HG02840 (cell line): ENCODE measurements around the gene CKB.

Experiments
- ATAC-seq: cut with Tn5 transposase; IDR thresholded peaks from one replicate; pipeline ENCODE4 v1.9.1; 2021; ENCODE audit warnings: mild to moderate bottlenecking, moderate library complexity, moderate number of reproducible peaks; ENCODE audit not compliant: unreplicated experiment, low FRiP score

The CKB gene

GRCh38 chr14:103492156-103492925 is 30.3 kb downstream of the CKB start:
- ATAC-seq: no peak

- ATAC-seq: no peak
These were observed 30.9 kb downstream of the CKB start for GRCh38 chr14:103491691-103492090.

GRCh38 chr14:103489621-103490020 is 33.0 kb downstream of the CKB start:
- no peak for ATAC-seq

- ATAC-seq: no peak
These were observed 33.7 kb downstream of the CKB start for GRCh38 chr14:103488960-103489359.

GRCh38 chr14:103488071-103488470 is 34.6 kb downstream of the CKB start:
- no peak for ATAC-seq

- no peak for ATAC-seq
These were observed 37.1 kb downstream of the CKB start for GRCh38 chr14:103485504-103485903.

GRCh38 chr14:103483600-103483999 is 39.0 kb downstream of the CKB start:
- ATAC-seq: no peak

GRCh38 chr14:103480595-103480994 is 42.0 kb downstream of the CKB start:
- peak; percentile 65 for ATAC-seq

- ATAC-seq: no peak
These were observed 46.0 kb downstream of the CKB start for GRCh38 chr14:103476631-103477030.

- no peak for ATAC-seq
These were observed 46.6 kb downstream of the CKB start for GRCh38 chr14:103476065-103476464.

GRCh38 chr14:103474893-103475292 is 47.7 kb downstream of the CKB start:
- ATAC-seq: no peak

- no peak for ATAC-seq
These were observed 49.7 kb downstream of the CKB start for GRCh38 chr14:103472939-103473338.
